H1 (cell line): ENCODE data around the gene MAGEA9. TPM values are rescaled to one million over a fixed set of nuclear protein-coding genes. Genes with fewer than 3 reads are reported as not detected.
"Not testable (repeated sequence)": the region's sequence is repeated elsewhere in the genome, so short reads cannot be mapped to it uniquely, and the experiment has no call there.

Source experiments
- CTCF ChIA-PET: fragments of 300-600 bp; sonication (Branson Sonifier 250); formaldehyde crosslinking; loops from one replicate; lab custom pipeline; 2021; ENCODE audit not compliant: partially characterized antibody; lab: Charles Lee
- POLR2A ChIA-PET: fragments of 300-600 bp; sonication (Branson Sonifier 250); formaldehyde crosslinking; loops from one replicate; lab custom pipeline; 2021; ENCODE audit warnings: inconsistent platforms; ENCODE audit not compliant: partially characterized antibody; lab: Charles Lee
- DNase-seq, 2 experiments: peaks; one replicate each; pipeline versions ENCODE4 v3.0.0 to v3.0.0-alpha.2; 2010 to 2022; ENCODE audit warnings: low spot score in 2 of 2, low read depth in 1 of 2, mixed read lengths in 1 of 2
- FAIRE-seq: peaks from 2 replicates; lab custom pipeline; 2011; peaks lifted over from hg19 to GRCh38; lab: Jason Lieb, UNC
- H2AFZ ChIP-seq: 2 replicates; pipeline ENCODE4 v1.8.1; 2012; ENCODE audit warnings: low read length, inconsistent platforms
- H2AK5ac ChIP-seq: 2 replicates; pipeline ENCODE4 v1.6.1; 2013; ENCODE audit warnings: low read depth, low read length
- H2BK120ac ChIP-seq: replicated peaks from 2 replicates; pipeline ENCODE3; 2013; ENCODE audit warnings: low read depth, low read length, inconsistent platforms
- H2BK12ac ChIP-seq: 2 replicates; pipeline ENCODE4 v1.6.1; 2013; ENCODE audit warnings: low read depth, low read length
- H2BK15ac ChIP-seq: 2 replicates; pipeline ENCODE4 v1.6.1; 2013; ENCODE audit warnings: low read length
- H2BK20ac ChIP-seq: 2 replicates; pipeline ENCODE4 v1.6.1; 2013; ENCODE audit warnings: low read length
- H2BK5ac ChIP-seq: 2 replicates; pipeline ENCODE4 v1.6.1; 2013; ENCODE audit warnings: low read depth, low read length
- H3K14ac ChIP-seq: 2 replicates; pipeline ENCODE4 v1.6.1; 2013; ENCODE audit warnings: inconsistent platforms; ENCODE audit not compliant: insufficient read length
- H3K18ac ChIP-seq: 2 replicates; pipeline ENCODE4 v1.6.1; 2013; ENCODE audit warnings: low read length; ENCODE audit errors: extremely low read depth
- H3K23ac ChIP-seq: 2 replicates; pipeline ENCODE4 v1.6.1; 2013; ENCODE audit warnings: inconsistent platforms; ENCODE audit not compliant: insufficient read length
- H3K23me2 ChIP-seq: 2 replicates; pipeline ENCODE4 v1.6.1; 2013; ENCODE audit warnings: low read depth, low read length
- H3K27ac ChIP-seq: 2 replicates; pipeline ENCODE4 v1.6.1; 2011; ENCODE audit warnings: low read depth, low read length, inconsistent platforms
- H3K27me3 ChIP-seq, 4 experiments: replicated peaks in 1 of 4; 1 replicate in 1 of 4; 2 replicates in 3 of 4; pipeline versions ENCODE4 v1.6.1 to v1.8.1; 2011 to 2013; ENCODE audit warnings: low read length in 3 of 4, mild to moderate bottlenecking in 3 of 4, inconsistent platforms in 2 of 4, mixed read lengths in 2 of 4, moderate library complexity in 1 of 4; ENCODE audit not compliant: control insufficient read depth in 3 of 4, insufficient read depth in 3 of 4; ENCODE audit errors: extremely low read depth in 1 of 4
- H3K36me3 ChIP-seq, 4 experiments: 2 replicates each; pipeline versions ENCODE4 v1.6.1 to v1.8.1; 2011 to 2013; ENCODE audit warnings: mild to moderate bottlenecking in 4 of 4, low read length in 3 of 4, moderate library complexity in 2 of 4, control low read depth in 1 of 4, inconsistent platforms in 1 of 4; ENCODE audit not compliant: insufficient read depth in 4 of 4, control insufficient read depth in 2 of 4
- H3K4ac ChIP-seq: replicated peaks from 2 replicates; pipeline ENCODE3; 2013; ENCODE audit warnings: low read length, low read depth, mixed read lengths, inconsistent platforms; ENCODE audit not compliant: insufficient read length
- H3K4me1 ChIP-seq, 4 experiments: replicated peaks in 1 of 4; 1 replicate in 1 of 4; 2 replicates in 3 of 4; pipeline versions ENCODE4 v1.6.1 to v1.8.1; 2011 to 2013; ENCODE audit warnings: low read length in 3 of 4, inconsistent platforms in 2 of 4, mixed read lengths in 1 of 4; ENCODE audit not compliant: insufficient read depth in 4 of 4, control insufficient read depth in 3 of 4
- H3K4me2 ChIP-seq, 2 experiments: 2 replicates each; pipeline versions ENCODE4 v1.6.1 to v1.8.1; 2011 to 2013; ENCODE audit warnings: low read depth in 2 of 2, low read length in 2 of 2, control low read depth in 1 of 2, inconsistent platforms in 1 of 2, mild to moderate bottlenecking in 1 of 2; ENCODE audit not compliant: insufficient read depth in 1 of 2
- H3K4me3 ChIP-seq, 4 experiments: fragments of 200-600, 300-600 bp in 1 of 4; sonication (generic), shearing (Covaris generic), sonication (Bioruptor Twin) in 1 of 4; 2 replicates each; pipeline versions ENCODE4 v1.5.1 to v1.8.1; 2011 to 2016; ENCODE audit warnings: low read length in 4 of 4, low read depth in 3 of 4, control low read depth in 2 of 4, inconsistent platforms in 2 of 4, mild to moderate bottlenecking in 2 of 4, mixed read lengths in 1 of 4, moderate library complexity in 1 of 4; ENCODE audit not compliant: insufficient read depth in 2 of 4; ENCODE audit errors: extremely low read depth in 1 of 4
- H3K56ac ChIP-seq: replicated peaks from 2 replicates; pipeline ENCODE3; 2013; ENCODE audit warnings: low read depth, mild to moderate bottlenecking, mixed read lengths, low read length, inconsistent platforms; ENCODE audit not compliant: insufficient read length
- H3K79me1 ChIP-seq: 2 replicates; pipeline ENCODE4 v1.6.1; 2013; ENCODE audit warnings: low read depth, low read length, control low read depth
- H3K79me2 ChIP-seq, 2 experiments: 2 replicates each; pipeline versions ENCODE4 v1.6.1 to v1.8.1; 2012 to 2013; ENCODE audit warnings: low read length in 2 of 2, mild to moderate bottlenecking in 2 of 2, inconsistent platforms in 1 of 2; ENCODE audit not compliant: insufficient read depth in 2 of 2, control insufficient read depth in 1 of 2
- H3K9ac ChIP-seq, 4 experiments: replicated peaks in 1 of 4; 1 replicate in 1 of 4; 2 replicates in 3 of 4; pipeline versions ENCODE4 v1.6.1 to v1.8.1; 2011 to 2013; ENCODE audit warnings: low read depth in 3 of 4, low read length in 3 of 4, control low read depth in 2 of 4, mild to moderate bottlenecking in 2 of 4, moderate library complexity in 2 of 4, inconsistent platforms in 1 of 4; ENCODE audit errors: extremely low read depth in 1 of 4
- H3K9me3 ChIP-seq, 2 experiments: 2 replicates each; pipeline versions ENCODE4 v1.6.1 to v1.8.1; 2012 to 2013; ENCODE audit warnings: mild to moderate bottlenecking in 2 of 2, moderate library complexity in 2 of 2, control low read depth in 1 of 2, inconsistent platforms in 1 of 2, low read depth in 1 of 2, low read length in 1 of 2, mixed read lengths in 1 of 2; ENCODE audit not compliant: insufficient read depth in 2 of 2
- H4K20me1 ChIP-seq, 2 experiments: replicated peaks in 1 of 2; 2 replicates each; pipeline versions ENCODE3 to v1.8.1; 2011 to 2013; ENCODE audit warnings: inconsistent platforms in 2 of 2, low read length in 2 of 2, mild to moderate bottlenecking in 1 of 2; ENCODE audit not compliant: insufficient read depth in 2 of 2, control insufficient read depth in 1 of 2
- H4K5ac ChIP-seq: 2 replicates; pipeline ENCODE4 v1.6.1; 2013; ENCODE audit warnings: low read length, low read depth, mixed read lengths, inconsistent platforms; ENCODE audit not compliant: insufficient read length
- H4K8ac ChIP-seq: 2 replicates; pipeline ENCODE4 v1.8.0; 2013; ENCODE audit warnings: mild to moderate bottlenecking, moderate library complexity, low read length, inconsistent platforms; ENCODE audit not compliant: insufficient read depth; ENCODE audit errors: extremely low read depth
- H4K91ac ChIP-seq: replicated peaks from 2 replicates; pipeline ENCODE3; 2013; ENCODE audit warnings: low read length, mixed read lengths, inconsistent platforms; ENCODE audit not compliant: insufficient read length
- whole genome bisulfite sequencing, 2 experiments: shearing (Covaris generic) in 1 of 2; methylation state at CpG; one replicate each; pipeline versions ENCODE4 v1.1.6 to v1.1.7; 2013 to 2015; ENCODE audit warnings: low lambda C conversion rate in 2 of 2, mixed read lengths in 2 of 2, inconsistent platforms in 1 of 2, low coverage in 1 of 2, missing lambda C conversion rate in 1 of 2; ENCODE audit not compliant: insufficient replicate concordance in 2 of 2, insufficient coverage in 1 of 2, insufficient read length in 1 of 2; ENCODE audit errors: extremely low coverage in 1 of 2, missing lambda C conversion rate in 1 of 2; 5-methylcytosine and 5-hydroxymethylcytosine counted together
- polyA plus RNA-seq, 7 experiments: library from polyadenylated mRNA; depleted of rRNA in 3 of 7; stranded (reverse) in 5 of 7; unstranded in 2 of 7; fragments of >200 nt in 5 of 7; fragments of 200-250 nt in 2 of 7; gene quantifications; 1 replicate in 5 of 7; 2 replicates in 1 of 7; 4 replicates in 1 of 7; pipeline versions ENCODE4 v1.2.1 to v1.2.3, GENCODE V29; 2011 to 2013; ENCODE audit warnings: missing spikeins in 2 of 7, mixed read lengths in 2 of 7
- total RNA-seq: library from RNA; stranded (reverse); fragmentation: NEBNext Ultra II Directional; extraction: Animal tissue kit (Norgen Biotek cat#: 25700); gene quantifications from 2 replicates; pipeline ENCODE4 v1.2.1, GENCODE V29; 2021

Gene MAGEA9
- total and polyA plus RNA-seq, 2 of the 8 experiments (the other 6 are each of a cell fraction or from before 2014, with no cell fraction given): not detected

- H3K4me1 ChIP-seq, DNase-seq, H2AFZ ChIP-seq, H2BK15ac ChIP-seq, H4K8ac ChIP-seq, H3K79me1 ChIP-seq, H3K23me2 ChIP-seq, H3K36me3 ChIP-seq, H3K27ac ChIP-seq, CTCF ChIA-PET, H3K9ac ChIP-seq, H3K4ac ChIP-seq, H4K20me1 ChIP-seq, H2AK5ac ChIP-seq, H2BK5ac ChIP-seq, H3K9me3 ChIP-seq, H2BK12ac ChIP-seq, H2BK20ac ChIP-seq, H3K27me3 ChIP-seq, H3K23ac ChIP-seq, H3K56ac ChIP-seq, H3K4me2 ChIP-seq, FAIRE-seq, H3K14ac ChIP-seq, H4K5ac ChIP-seq, H3K79me2 ChIP-seq, H2BK120ac ChIP-seq, H3K4me3 ChIP-seq, H4K91ac ChIP-seq, POLR2A ChIA-PET, H3K18ac ChIP-seq: not testable (repeated sequence)
- WGBS, 2 experiments: 93% methylated on average over 10 of the region's 22 CpGs; no CpG with 5 or more reads in 1 of the 2 experiments
Measured at GRCh38 chrX:149761858-149762674, 19.7 kb upstream of the MAGEA9 start.
